ENCODE results near the gene CAMK2A.

Gene CAMK2A

DNA sequence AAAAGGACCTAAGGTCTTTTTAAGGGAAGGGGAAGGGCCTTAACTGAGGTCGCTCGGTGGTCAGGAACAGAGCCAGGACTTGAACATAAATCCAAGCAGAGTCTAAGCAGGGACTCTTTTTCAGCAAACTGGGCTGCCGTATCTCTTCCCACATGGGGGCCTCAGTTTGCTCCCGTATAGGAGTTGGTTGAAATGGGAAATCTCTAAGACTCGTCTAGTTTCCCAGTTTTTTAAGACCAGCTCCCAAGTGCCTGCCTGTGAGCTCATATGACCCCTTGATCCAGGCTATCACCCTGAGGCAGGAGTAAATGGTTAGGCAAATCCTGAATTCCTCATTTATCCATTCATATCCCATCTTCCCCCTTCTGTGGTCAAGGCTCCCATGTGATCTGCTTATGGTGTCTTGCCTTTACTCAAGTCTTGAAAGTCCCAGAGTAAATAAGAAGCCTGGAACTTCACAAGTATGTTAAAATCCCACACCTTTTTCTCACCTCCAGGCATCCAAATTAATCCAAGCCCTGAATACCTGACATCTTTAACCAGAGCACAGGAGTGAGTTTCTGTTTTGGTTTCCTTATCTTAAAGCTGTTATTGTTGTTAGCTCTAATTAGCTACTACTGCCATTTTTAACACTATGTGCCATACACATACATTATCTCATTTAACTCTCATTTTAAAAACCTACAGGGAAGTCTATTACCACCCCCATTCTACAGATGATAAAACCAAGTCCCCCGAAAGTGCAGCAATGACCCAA, 10.2 kb upstream of the CAMK2A start:
- DNase-seq, result no peak

DNA sequence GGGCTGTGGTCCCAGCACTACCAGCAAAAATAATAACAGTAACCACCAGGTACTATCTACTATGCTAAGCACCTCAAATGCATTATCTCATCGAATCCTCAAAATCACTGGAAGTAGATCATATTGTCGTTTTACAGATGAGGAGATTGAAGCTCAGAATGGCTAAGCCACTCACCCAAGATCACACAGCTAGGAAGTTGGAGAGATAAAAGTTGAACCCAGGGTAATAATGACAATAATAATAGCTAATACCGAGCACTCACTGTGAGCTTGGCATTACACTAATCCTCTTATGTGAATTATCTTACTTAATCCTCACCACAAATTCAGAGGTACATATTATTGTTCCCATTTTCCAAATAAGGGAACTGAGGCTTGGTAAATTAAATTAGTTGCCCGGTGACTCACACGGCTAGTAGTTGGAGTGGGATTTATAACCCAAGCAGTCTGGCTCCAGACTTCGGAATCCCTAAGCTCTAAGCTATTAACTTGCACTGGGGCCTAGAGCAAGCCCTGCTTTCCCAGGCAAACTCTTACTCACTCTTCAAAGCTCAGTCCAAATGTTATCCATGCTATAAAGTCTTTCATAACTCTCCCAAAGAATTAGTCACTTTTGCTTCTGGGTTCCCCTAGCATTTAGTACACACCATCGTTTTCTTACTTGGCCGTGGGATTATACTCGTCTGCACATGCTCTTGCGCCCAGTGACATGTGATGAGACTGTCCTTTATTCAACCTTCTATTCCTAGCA, 9.3 kb upstream of the CAMK2A start:
- DNase-seq, result no peak

DNA sequence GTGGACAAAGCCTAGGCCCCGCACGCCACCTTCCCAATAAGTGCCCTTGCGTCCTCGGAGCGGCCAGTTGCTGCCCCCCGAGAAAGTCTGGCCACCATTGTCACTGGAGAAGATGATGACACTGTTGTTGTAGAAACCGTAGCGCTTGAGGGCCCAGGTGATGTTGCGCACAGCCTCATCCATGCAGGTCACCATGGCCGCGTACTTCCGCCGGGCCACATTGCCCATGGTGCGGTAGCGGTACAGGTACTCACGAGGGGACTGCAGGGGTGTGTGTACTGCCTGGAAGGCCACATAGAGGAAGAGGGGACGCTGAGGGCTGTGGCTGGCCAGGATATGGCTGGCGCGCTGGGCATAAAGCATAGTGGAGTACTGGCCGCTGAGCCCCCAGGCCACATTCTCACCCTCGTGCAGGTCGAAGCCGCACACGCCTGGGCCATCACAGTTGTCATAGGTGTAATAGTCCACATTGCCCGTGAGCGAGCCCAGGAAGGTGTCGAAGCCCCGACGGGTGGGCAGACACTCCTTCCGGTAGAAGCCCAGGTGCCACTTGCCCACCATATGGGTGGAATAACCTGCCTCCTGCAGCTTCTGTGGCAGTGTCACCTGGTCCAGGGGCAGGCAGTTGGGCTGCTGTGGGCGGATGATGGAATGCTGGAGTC, 8.5 kb upstream of the CAMK2A start:
- DNase-seq, result no peak

DNA sequence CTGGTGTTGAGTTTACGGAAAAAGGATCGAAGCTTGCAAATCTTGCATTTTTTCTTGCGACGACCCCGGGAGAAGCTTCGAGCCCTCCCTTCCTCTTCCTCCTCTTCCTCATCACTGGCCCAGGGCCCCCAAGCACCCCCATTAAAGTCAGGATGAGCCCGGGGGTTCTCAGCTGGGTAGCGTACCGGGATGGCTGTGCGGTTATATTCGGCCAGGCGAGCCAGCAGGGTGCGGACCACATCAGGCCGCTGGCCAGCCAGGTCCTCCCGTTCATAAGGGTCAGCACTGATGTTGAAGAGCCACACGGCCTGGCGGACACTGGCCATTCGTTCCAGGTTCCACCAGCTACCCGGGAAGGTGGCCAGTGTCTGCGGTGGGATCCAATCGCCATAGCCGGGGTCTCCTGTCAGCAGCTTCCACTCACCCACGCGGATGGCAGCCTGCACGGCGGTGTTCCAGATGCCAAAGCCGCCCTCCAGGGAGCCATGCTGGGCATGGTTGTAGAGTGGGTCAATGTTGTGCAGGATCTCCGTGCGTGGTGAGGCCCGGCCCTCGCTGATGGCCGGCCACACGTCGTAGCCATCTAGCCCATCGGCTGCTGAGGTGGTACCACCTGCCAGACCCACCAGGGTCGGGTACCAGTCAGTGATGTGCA, 7.8 kb upstream of the CAMK2A start:
- DNase-seq, result no peak

DNA sequence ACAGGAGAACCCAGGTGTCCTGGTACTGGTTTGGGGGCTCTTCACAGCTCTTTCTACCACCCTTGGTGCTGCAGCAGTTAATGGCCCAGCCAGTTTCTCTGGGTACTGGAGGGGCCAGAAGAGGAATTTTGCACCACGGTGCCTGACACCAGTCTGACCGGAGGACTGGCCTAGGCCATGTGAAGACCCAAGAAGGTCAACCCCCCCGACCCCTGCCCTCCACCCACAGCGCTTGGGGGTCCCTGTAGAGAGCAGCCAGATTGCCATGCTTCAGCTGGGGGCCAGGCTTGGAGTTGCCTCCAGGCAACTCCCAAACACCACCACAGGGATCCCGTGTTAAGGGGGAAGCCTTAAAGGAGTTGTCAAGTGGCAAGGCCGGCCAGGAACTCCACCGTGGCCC, 6.9 kb upstream of the CAMK2A start:
- DNase-seq, result no peak

DNA sequence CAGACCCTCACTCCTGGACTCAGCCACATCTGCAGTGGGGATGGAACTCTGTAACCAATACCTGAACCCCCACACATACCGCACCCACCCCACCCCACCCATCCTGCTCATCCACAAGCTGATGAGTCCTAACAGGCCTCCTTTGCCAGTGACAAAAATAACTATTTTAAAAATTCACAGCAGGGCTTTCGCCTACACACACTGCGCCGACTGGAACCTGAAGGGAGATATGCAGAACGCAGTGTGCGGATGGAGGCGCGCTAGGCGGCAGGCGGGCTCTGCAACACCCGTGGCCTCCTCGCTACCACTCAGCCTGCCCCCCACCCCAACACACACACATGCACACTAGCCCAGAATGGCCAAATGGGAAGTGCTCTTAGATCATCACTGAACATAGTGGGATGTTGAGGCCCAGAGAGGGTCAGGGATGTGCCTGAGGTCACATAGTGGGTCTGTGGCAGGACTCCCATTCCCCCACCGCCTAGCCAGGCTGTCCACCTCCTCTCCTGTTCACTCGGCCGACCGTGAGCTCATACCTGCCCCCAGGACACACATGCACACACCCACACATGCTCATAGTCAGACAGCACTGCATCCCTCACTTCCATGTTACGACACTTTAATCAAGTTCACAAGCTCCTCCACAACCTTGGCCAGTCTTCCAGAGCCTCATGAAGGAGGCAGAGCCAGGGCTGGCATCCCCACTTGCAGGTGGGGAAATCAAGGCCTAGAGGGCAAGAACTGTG, 6.3 kb upstream of the CAMK2A start:
- no peak for DNase-seq

DNA sequence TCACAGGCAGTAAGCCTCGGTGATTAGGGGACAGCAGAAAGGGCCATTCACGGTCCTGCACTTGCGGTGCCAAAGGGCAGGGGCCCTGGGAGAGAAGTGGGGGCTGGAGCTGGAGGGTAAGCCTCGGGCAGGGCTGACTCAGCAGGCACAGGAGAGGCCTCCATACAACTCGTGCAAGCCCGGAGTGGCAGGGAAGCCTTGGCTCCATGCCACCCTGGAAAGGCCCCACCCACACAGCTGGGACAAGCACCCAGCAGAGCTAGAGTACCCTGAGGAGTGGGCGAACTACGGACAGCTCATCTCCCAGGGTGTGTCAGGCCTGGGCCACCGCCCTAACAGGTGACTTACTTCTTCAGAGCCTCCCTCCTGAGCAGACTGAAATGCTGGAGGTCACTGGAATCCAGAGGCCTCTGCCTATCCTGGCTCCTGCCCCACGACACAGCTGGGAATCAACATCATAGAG, 5.6 kb upstream of the CAMK2A start:
- no peak for DNase-seq

DNA sequence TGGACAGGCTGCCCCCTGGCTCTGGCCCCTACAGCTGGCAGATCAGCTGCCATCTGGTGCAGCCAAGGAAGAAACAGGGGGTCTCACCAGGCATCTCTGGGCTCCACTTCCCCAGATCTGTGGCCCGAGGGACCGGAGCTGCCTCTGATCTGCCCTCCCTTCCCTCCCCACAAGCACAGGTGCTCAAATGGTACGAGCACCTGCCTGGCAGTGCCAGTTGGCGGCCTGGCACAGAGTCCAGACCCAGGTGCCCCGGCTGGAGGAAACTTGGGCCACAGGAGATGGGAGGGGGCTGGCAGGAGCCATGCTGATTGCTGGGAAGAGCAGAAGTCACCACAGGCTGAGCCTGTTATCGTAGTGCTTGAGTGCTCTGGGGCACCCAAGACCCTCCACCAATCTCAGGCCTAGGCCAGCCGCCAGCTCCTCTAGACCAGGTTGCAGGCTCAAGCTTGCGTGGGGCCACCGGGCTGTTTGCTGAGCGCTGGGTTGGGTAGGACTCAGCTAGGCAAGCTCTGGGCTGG, 5.0 kb upstream of the CAMK2A start:
- DNase-seq, result no peak

DNA sequence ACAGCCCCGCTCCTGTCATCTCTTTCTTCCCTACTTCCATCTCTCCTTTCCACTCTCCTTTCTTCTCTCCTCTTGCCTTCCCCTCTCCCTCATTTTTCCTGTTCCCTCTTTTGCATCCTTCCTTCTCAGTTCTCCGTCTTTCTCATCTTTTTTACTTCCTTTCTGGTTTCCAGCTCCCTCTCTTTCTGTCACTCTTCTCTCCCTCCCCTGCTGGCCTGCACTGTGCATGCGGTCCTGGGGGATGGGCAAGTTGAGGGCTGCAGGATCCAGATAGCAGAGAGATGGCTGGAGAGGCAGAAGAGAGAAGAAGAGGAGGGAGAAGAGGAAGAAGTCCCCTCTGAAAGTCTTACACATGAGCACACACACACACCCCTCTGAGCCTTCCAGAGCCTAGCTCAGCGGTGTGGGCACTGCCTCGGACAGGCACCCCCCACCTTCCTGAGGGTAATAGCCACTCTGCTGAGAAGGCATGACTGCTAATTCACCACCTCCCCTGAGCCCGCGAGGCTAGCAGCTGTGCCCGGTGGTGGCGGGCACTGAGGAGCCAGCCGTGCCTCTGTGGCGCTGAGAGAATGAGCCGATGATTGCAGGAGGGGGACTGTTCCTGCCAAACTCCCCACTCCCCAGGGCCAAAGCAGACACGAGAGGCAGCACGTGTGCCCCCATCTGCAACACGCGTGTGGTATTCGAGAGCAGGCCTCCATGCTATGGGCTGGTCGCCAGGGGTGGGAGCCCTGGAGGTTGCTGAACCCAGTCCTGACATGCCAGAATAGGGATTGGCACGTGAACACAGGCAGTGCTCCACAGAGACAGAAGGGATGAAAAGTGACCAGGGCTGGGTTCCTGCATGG, 3.7 kb upstream of the CAMK2A start:
- DNase-seq, result no peak

DNA sequence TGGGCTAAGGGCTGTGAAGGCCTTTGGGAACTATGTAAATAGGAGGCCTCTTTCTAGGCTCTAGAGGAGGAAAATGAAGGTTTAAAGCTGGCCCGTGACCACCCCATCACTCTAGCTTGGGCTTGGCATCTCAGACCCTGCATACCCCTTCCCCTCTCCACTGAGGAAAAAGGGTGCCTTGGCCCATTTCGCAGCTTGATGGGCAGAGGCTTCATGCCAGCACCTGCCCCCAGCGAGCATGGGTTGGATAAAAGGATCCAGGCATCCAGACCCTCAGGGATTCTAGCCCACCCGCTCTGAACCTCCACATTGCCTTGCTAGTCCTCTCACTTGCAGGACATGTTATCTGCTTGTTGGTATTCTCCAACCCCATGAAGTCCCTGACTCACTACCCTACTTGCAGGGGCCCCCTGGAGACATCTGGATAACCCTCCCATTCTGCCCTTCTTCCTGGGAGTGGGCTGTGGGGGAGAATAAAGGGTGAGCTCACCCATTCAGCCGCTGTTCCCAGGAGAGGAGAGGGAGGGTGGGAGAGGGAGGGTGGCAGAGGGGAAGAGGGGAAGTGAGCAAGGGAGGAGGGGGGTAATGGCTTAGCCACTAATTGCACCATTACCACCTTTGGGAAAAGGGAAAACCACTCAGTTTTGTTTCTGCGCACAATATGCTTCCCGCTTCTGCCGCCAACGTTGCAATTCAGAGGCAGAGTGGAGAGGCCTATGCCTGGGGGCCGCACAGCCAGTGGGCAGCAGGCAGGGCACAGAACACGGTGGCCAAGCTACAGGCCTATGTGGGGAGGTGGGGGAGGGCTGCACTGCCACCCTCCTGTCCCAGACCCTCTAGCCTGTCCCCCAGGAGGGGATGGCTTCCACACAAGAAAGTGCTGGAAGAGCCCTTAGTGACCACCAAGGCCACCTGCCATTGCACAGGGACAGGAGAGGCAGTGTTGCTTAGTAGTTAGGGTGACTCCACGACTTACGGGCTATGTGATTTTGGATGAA, 2.1 kb upstream of the CAMK2A start:
- DNase-seq, result no peak

DNA sequence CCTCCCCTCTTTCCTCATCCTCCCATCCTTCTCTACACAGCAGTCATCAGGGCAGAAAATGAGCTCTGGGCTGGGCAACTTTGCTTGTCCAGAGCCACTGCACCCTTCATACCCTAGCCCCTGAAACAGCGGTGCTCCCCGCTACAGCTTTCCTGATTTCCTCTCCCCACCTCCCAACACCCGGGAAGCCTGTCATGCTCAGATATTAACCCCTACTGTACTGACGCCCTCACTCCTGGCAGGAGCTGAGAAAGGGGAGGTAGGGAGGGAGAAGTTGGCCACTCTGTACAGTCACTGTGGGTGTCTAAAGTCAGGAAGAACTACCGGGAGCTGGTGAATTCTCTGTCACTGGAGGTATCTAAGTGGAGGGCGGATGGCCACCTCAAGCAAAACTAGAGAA, 782 bp downstream of the CAMK2A start:
- no peak for DNase-seq

DNA sequence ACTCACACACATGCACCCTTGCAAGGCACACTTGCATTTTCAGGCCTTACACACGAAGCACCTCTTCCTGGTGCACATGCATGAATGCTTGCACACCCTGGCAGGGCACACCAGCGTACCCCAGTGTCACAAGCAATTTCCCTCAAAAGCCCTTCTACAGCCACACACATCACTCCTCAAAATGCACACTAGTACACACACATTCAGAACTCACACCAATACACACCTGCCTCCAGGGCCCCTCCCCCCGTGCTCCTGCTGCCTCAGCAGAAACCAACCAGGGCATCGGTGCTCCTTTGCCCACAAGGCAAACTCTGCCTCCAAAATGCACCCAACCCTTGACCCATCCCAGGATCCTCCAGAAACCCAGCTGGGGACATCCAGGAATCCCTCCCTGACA, 1.2 kb downstream of the CAMK2A start:
- no peak for DNase-seq

DNA sequence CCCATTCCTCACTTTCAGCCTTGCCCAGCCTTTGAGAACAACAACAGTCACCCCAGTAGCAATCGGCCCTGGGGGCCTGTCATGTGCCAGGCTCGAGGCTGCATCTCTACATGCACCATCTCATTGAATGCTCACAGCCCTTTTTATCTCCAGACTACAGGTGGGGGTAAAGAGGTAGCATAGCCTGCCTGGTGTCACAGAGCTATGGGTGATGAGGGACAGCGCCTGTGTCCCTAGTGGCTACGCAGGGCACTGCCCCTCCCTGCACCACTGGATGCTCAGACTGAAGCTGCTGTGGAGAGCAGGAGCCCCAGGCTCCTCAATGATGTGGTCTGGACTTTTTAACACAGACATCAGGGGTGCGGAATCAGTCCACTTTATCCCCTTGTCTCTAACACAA, 2.8 kb downstream of the CAMK2A start:
- DNase-seq, result no peak

DNA sequence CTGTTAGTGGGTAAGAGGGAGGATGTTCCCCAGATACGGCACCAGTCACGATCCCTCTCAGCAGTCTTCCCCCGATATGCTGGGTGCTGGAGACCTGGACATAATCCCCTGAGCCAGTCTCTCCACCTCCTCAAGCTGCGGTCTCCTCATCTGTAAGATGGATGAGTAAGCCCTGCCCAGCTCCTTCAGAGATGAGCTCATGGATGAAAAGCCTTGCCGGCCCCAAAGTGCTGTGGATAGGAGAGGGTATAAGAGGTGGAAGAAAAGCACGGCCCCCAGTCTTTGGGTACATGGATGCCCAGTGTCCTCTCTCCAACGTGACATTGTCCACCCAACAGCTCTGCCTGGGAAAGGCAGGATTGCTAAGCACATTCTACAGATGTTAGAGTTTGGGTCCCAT, 4.5 kb downstream of the CAMK2A start:
- DNase-seq, result no peak

DNA sequence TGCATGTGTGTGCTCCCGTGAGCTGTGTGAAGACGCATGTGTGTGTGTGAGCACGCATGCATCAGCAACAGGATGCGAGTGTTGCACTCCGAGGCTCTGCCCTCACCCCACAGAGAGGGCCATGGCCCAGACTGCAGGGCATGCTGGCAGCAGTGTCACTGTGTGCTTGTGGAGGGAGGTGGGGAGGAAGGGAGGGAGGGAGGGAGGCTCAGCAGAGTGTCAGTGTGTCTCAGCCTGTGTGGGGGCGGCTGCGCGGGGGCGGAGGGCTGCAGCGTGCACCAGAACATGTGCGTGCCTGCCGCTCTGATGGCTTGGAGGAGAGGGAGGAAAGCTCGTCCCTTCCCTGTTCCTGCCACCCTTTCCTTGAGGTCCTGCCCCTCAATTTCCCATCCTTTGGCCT, 5.3 kb downstream of the CAMK2A start:
- no peak for DNase-seq

DNA sequence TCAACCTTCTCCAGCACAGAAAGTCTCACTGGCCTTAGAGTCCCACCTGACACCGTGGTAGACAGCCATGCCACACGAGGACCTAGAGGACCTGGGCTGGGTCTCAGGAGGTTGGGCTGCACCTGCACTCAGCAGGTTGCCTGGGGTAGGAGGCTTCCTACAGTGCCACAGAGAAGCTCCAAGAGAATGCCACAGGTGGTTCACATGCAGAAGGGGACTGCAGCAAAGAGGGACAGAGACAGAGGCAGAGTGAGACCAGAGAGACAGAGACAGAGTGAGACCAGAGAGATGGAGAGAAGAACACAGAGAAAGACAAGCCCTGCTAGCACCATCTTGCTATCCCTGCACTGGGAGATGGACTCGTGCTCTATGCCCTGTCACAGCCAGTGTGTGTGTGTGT, 5.7 kb downstream of the CAMK2A start:
- no peak for DNase-seq

DNA sequence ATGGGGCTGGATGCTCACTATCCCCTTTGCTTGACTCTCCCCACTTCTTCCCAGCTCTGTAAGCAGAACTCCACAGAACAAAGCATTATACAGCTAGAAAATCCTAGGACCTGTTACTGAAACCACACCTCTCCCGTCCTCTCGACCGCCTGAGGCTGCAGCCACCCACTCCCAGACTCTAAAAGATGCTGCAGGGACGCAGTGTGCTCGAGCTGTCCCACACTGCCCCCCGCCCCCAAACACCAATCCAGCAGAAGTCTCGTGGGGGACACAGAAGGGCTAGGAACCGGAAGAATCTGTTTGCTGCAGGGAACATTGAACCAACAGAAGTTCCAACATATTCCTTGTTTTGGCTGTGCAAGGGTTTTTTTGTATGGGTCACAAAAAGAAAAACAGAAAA, 7.6 kb downstream of the CAMK2A start:
- DNase-seq, result no peak

DNA sequence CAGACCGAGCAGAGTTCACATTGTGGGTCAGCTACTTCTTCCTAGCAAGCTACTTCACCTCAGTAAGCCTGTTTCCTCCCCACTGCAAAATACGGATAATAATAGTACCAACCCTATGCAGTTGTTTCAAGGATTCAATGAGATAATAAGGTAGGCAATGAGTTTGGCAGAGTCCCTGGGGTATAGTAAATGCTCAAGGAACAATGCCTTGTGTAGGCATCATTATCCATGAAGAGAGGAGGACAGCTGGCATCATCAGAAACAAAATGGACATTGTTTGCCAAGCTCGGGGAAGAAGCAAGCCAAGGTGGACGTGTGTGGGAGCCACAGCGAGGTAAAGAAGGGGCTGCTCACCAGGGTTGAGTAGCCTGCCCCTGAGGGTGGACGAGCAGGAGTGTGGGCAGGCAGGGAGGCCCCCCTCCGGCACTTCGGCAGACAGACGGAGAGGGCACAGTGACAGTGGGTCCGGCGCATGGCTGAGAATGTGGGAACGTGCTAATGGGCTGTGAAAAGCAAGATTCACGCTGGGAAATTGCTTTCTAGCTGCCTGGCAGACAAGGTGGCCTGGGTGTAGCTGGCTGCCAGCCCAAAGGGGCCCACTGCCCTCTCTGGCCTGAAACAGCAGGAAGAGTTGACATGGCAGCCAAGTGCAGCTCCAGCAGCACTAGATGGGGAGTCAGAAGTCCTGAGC, 10.1 kb downstream of the CAMK2A start:
- no peak for DNase-seq

DNA sequence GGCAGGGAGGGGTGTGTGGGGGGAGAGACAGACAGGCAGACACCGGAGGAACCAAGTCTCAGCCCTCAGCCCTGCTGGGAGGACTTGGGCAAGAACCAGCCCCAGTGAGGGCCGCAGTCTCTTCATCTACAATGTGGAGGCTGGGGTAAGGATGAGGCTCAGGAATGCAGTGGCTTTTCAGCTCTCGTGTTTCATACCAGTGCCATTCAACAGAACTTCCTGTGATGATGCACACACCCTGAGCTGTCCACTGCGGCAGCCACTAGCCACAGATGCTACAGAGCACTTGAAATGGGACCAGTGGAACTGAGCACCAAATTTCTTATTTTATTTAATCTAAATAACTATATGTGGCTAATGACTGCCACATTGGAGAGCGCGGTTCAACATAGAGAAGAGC, 10.7 kb downstream of the CAMK2A start:
- DNase-seq, result no peak

All from NCI-H1930 (cell line).